HEK293 (cell line): ENCODE data around the gene INSRR.

ENCODE experiments used
- CTCF ChIA-PET: fragments of 350-600 bp; formaldehyde crosslinking; extraction: SDS; loops from one replicate; lab custom pipeline; 2021; ENCODE audit warnings: antibody characterized with exemption; lab: Yijun Ruan, JAX
- POLR2A ChIA-PET: fragments of 300-600 bp; formaldehyde crosslinking; extraction: SDS; loops from one replicate; lab custom pipeline; 2020; ENCODE audit warnings: antibody characterized with exemption, inconsistent platforms; lab: Yijun Ruan, JAX
- H3K27ac ChIP-seq: fragments of 200-500 bp; sonication (Bioruptor generic); 2 replicates; pipeline ENCODE4 v1.5.1; 2014; ENCODE audit warnings: low read depth, low read length, control low read depth, inconsistent platforms; ENCODE audit errors: extremely low read depth
- H3K36me3 ChIP-seq, 2 experiments: fragments of 200-500 bp in 1 of 2; sonication (Bioruptor generic) in 1 of 2; 1 replicate in 1 of 2; 2 replicates in 1 of 2; pipeline ENCODE4 v1.5.1; 2014 to 2017; ENCODE audit warnings: inconsistent platforms in 2 of 2, low read length in 2 of 2; ENCODE audit not compliant: control insufficient read depth in 2 of 2, insufficient read depth in 1 of 2
- H3K4me1 ChIP-seq: fragments of 200-500 bp; sonication (Bioruptor generic); 2 replicates; pipeline ENCODE4 v1.5.1; 2014; ENCODE audit warnings: mild to moderate bottlenecking, low read length, inconsistent platforms; ENCODE audit not compliant: control insufficient read depth, insufficient read depth
- H3K4me3 ChIP-seq: 2 replicates; pipeline ENCODE4 v1.5.1; 2011; ENCODE audit warnings: low read depth, mild to moderate bottlenecking, control low read depth, low read length, moderate library complexity
- H3K9me3 ChIP-seq: fragments of 200-500 bp; sonication (Bioruptor generic); 2 replicates; pipeline ENCODE4 v1.5.1; 2014; ENCODE audit warnings: low read depth, low read length, inconsistent platforms; ENCODE audit not compliant: control insufficient read depth, insufficient read depth
- ATF2 ChIP-seq: fragments of 450-650 bp; formaldehyde crosslinking; IDR thresholded peaks from 2 replicates; pipeline ENCODE4 v1.5.1; 2016; ENCODE audit warnings: missing biosample characterization, missing genetic modification characterization, low read depth
- BCL6B ChIP-seq: fragments of 450-650 bp; formaldehyde crosslinking; IDR thresholded peaks from 2 replicates; pipeline ENCODE4 v1.5.1; 2017; ENCODE audit warnings: missing biosample characterization, missing genetic modification characterization
- KLF9 ChIP-seq: fragments of 450-650 bp; formaldehyde crosslinking; IDR thresholded peaks from 2 replicates; pipeline ENCODE4 v1.5.1; 2016; ENCODE audit warnings: missing biosample characterization, missing genetic modification characterization, low read depth
- PRDM4 ChIP-seq: fragments of 450-650 bp; formaldehyde crosslinking; IDR thresholded peaks from 2 replicates; pipeline ENCODE4 v1.5.1; 2017; ENCODE audit warnings: missing biosample characterization, missing genetic modification characterization
- RBAK ChIP-seq: fragments of 450-650 bp; formaldehyde crosslinking; IDR thresholded peaks from 2 replicates; pipeline ENCODE4 v1.5.1; 2016; ENCODE audit warnings: missing biosample characterization, missing genetic modification characterization
- SCRT2 ChIP-seq: fragments of 450-650 bp; formaldehyde crosslinking; IDR thresholded peaks from 2 replicates; pipeline ENCODE4 v1.5.1; 2016; ENCODE audit warnings: missing biosample characterization, missing genetic modification characterization
- SP2 ChIP-seq: fragments of 450-650 bp; formaldehyde crosslinking; IDR thresholded peaks from 2 replicates; pipeline ENCODE4 v1.5.1; 2016; ENCODE audit warnings: missing biosample characterization, missing genetic modification characterization
- YY1 ChIP-seq: fragments of 450-650 bp; formaldehyde crosslinking; IDR thresholded peaks from 2 replicates; pipeline ENCODE4 v1.5.1; 2018; ENCODE audit warnings: missing biosample characterization, missing genetic modification characterization
- ZBTB20 ChIP-seq: fragments of 450-650 bp; formaldehyde crosslinking; IDR thresholded peaks from 2 replicates; pipeline ENCODE4 v1.5.1; 2016; ENCODE audit warnings: missing biosample characterization, missing genetic modification characterization
- ZFP37 ChIP-seq: fragments of 450-650 bp; formaldehyde crosslinking; IDR thresholded peaks from 2 replicates; pipeline ENCODE4 v1.5.1; 2016; ENCODE audit warnings: missing biosample characterization, missing genetic modification characterization
- ZNF239 ChIP-seq: fragments of 450-650 bp; formaldehyde crosslinking; IDR thresholded peaks from 2 replicates; pipeline ENCODE4 v1.5.1; 2016; ENCODE audit warnings: missing biosample characterization, missing genetic modification characterization
- ZNF558 ChIP-seq: fragments of 450-650 bp; formaldehyde crosslinking; IDR thresholded peaks from 2 replicates; pipeline ENCODE4 v1.5.1; 2016; ENCODE audit warnings: missing biosample characterization, missing genetic modification characterization
- ZNF654 ChIP-seq: fragments of 450-650 bp; formaldehyde crosslinking; IDR thresholded peaks from 2 replicates; pipeline ENCODE4 v1.5.1; 2016; ENCODE audit warnings: low read depth, missing biosample characterization, missing genetic modification characterization
- ZNF768 ChIP-seq: fragments of 450-650 bp; formaldehyde crosslinking; IDR thresholded peaks from 2 replicates; pipeline ENCODE4 v1.5.1; 2018; ENCODE audit warnings: missing biosample characterization, mild to moderate bottlenecking, missing genetic modification characterization

INSRR gene

GRCh38 chr1:156847591-156848460 lies 11.1 kb downstream of the INSRR start:
- H3K9me3 ChIP-seq, result no peaks in the 10 kb centered on the region
- no peak overlapping the region for H3K4me3 ChIP-seq
- TF ChIP-seq ZBTB20 (tag by site-specific recombination), result peak; percentile 67
- TF ChIP-seq KLF9, result no peak
- CTCF ChIA-PET, result interaction anchor here (0.6 to 3.3 kb wide), 8 partner anchors 9 to 159 kb away, joined by 3 to 17 read pairs (median 10); partner anchors contain the start of genes INSRR and NTRK1
- H3K27ac ChIP-seq, result no peak overlapping the region
- no peaks in the 10 kb centered on the region for H3K36me3 ChIP-seq
- POLR2A ChIA-PET, result no interaction called here
- H3K4me1 ChIP-seq, result no peaks in the 10 kb centered on the region

GRCh38 chr1:156846643-156847042 lies 12.3 kb downstream of the INSRR start:
- H3K27ac ChIP-seq, result no peak overlapping the region
- TF ChIP-seq YY1 (tag by site-specific recombination) (no peak), SCRT2 (peak; percentile 86)
- TF ChIP-seq, all 188 proteins: peak for 1
- ChIA-PET CTCF (interaction anchor here (0.5 to 2.5 kb wide), 7 partner anchors 8 to 220 kb away, joined by 3 to 12 read pairs (median 10); partner anchors contain the start of gene NTRK1), POLR2A (no interaction called here)
- H3K9me3 ChIP-seq, result no peaks in the 10 kb centered on the region
- H3K4me3 ChIP-seq, result no peak overlapping the region
- H3K4me1 ChIP-seq, result no peaks in the 10 kb centered on the region
- H3K36me3 ChIP-seq, result no peaks in the 10 kb centered on the region

GRCh38 chr1:156845953-156846545 lies 12.9 kb downstream of the INSRR start:
- Histone ChIP-seq H3K4me3 (no peak overlapping the region), H3K9me3 (no peaks in the 10 kb centered on the region), H3K4me1 (no peaks in the 10 kb centered on the region), H3K36me3 (no peaks in the 10 kb centered on the region), H3K27ac (no peak overlapping the region)
- CTCF ChIA-PET, result interaction anchor here (0.5 to 2.5 kb wide), 7 partner anchors 8 to 262 kb away, joined by 3 to 12 read pairs (median 10); partner anchors contain the start of gene NTRK1
- TF ChIP-seq SP2 (tag by site-specific recombination), result no peak
- no peak for TF ChIP-seq ZNF768 (tag by site-specific recombination)
- no peak for TF ChIP-seq ZNF654 (tag by site-specific recombination)
- no peak for TF ChIP-seq ZNF239 (tag by site-specific recombination)
- no peak for TF ChIP-seq ZNF558
- no peak for TF ChIP-seq ATF2 (tag by site-specific recombination)
- no peak for TF ChIP-seq PRDM4 (tag by site-specific recombination)
- TF ChIP-seq BCL6B (tag by site-specific recombination), result no peak
- no peak for TF ChIP-seq ZFP37 (tag by site-specific recombination)
- TF ChIP-seq RBAK (tag by site-specific recombination), result no peak
- POLR2A ChIA-PET, result no interaction called here
